AG10803 (cell line): ENCODE results near the gene MYO1H.
A peak's percentile ranks its signal among the peaks of the same experiment; 100 is the strongest.
"Not testable (repeated sequence)": the region's sequence is repeated elsewhere in the genome, so short reads cannot be mapped to it uniquely, and the experiment has no call there.

Source experiments
- DNase-seq: peaks from one replicate; pipeline ENCODE4 v3.0.0; 2010; ENCODE audit warnings: low read depth
- H3K4me3 ChIP-seq: 2 replicates; pipeline ENCODE4 v1.5.1; 2011; ENCODE audit warnings: mild to moderate bottlenecking, low read length, control low read depth
- CTCF ChIP-seq: conservative IDR thresholded peaks from 2 replicates; pipeline ENCODE4 v1.5.1; 2011; ENCODE audit warnings: mild to moderate bottlenecking, low read length, control low read depth, inconsistent platforms

MYO1H gene

DNA sequence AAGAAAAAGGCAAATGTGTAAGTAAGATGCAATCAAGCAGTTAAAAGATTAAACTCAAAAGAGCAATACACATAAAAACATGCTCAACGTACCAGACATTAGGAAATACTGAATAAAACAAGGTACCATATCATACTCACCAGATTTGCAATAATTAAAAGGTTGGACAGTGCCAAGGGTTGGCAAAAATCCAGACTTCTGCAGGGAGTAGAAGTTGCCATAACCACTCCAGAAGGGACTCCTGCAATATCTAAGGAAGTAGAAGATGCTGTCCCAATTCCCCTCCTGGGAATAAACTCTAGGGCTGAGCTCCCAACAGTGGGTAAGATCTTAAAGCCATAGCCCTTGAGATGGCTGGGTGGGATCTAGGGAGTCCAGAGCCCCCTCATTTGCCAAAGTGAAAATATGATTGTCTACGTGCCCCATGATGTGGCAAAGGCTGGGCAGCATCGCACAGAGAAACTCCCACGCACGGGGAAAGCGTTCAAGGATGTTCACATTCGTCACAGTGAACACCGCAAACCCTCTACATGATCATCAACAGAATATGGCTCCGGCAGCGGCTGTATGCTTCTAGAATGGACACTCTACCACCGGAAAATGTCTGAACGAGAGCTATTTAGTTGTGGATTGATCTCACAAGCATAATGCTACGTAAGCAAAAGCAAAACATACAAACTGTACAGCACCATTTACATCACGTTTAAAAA is 117.1 kb downstream of the MYO1H start:
- DNase-seq = peak; percentile 69
- H3K4me3 ChIP-seq = no peak overlapping the region
- no peak for TF ChIP-seq CTCF

DNA sequence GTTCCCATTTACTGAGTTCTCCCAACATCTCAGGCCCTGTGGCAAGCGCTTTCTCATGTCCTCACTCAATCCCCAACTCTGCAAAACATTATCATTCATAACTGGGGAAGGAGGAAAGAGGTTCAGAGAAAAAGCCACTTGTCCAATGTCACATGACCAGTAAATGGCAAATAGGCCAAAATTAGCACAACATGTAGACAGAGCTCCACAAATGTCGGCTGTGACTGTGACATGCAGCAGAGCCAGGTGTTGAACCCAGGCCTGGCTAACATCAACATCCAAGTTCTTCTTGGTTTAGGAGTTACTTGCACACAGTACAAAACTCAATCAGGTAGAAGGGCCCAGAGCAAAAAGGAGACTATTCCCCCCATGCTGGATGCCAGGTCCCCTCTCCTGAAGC is 118.6 kb downstream of the MYO1H start:
- DNase-seq = no peak
- no peak for TF ChIP-seq CTCF
- no peak overlapping the region for H3K4me3 ChIP-seq

DNA sequence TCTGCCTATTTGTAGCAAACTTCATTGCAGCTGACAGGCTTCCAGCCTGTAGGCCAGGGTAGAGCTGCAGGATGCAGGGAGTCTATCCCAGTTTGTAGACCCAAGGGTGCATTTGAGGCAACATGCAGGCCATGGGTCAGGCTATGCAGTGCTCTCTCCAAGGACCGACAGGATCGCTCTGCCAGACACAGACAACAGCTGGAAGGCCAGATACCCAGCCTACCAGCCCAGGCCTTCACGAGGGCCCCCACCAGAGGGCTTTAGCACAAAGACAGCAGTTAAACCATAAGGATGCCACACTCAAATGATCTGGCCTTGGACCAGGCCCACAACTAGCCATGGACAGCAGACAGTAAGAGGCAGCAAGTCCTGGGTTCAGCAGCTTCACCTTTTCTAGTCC is 119.1 kb downstream of the MYO1H start:
- H3K4me3 ChIP-seq = no peak overlapping the region
- no peak for TF ChIP-seq CTCF
- no peak for DNase-seq

GRCh38 chr12:109467978-109468676 is 120.4 kb downstream of the MYO1H start:
- no peak overlapping the region for H3K4me3 ChIP-seq
- TF ChIP-seq CTCF = no peak
- peak; percentile 61 for DNase-seq

DNA sequence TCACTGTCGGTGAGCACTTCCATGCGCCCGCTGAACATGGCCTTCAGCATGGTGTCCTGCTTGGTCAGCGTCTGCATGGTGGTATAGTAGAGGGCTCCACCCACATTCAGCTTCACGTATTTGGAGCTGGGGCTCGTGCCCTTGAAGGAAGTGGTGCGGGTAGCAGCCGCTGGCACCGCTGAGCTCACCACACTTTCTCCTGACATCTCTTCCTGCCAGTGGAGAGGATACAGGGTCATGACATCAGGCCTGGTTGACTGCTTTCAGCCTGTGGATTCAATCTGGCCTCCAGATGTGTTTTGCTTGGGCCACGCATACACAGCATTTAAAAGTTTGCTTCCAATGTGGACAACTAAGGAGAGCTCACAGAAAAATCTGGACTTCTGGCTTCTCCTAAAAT is 121.8 kb downstream of the MYO1H start:
- TF ChIP-seq CTCF = no peak
- peak; percentile 92 for DNase-seq
- H3K4me3 ChIP-seq = no peak overlapping the region

DNA sequence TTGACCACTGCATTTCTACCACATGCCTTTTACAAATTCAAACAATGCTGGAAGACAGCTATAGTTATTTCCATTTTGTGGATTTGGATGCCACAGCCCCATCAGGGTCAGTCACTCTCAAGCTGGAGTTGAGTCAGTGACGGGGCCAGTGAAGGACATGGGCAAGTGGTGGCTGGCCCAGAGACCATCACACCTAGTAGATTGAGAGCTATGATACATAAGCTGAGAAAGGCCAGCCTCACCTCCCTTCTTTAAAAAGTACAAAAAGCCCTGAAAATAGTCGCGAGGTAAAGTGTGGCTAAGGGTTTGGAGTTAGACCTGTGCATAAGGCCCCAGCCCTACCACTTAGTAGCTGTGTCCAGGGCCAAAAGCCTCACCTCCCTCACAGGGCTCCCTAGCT is 125.3 kb downstream of the MYO1H start:
- TF ChIP-seq CTCF = no peak
- H3K4me3 ChIP-seq = no peak overlapping the region
- no peak for DNase-seq

- not testable (repeated sequence) for H3K4me3 ChIP-seq, DNase-seq
Observed at GRCh38 chr12:109473526-109474270, 126.0 kb downstream of the MYO1H start.
